ENCODE measurements around the gene SEMA5A.

DNA sequence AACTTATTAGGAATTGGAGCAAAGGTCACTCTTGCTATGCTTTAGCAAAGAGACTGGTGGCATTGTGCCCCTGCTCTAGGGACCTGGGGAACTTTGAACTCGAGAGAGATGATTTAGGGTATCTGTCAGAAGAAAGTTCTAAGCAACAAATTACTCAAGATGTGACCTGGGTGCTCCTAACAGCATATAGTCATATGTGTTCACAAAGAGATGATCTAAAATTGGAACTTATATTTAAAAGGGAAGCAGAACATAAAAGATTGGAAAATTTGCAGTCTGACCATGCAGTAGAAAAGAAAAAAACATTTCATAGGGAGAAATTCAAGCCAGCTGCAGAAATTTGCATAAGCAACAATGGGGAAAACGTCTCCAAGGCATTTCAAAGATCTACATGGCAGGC is 68.3 kb downstream of the SEMA5A start:
- TF ChIP-seq YY1 (IDR thresholded peaks at IDR 0.05; ENCODE audit: insufficient read depth, insufficient read length) (no peak), SUZ12 (IDR thresholded peaks at IDR 0.05; ENCODE audit: extremely low read depth, insufficient read depth, insufficient read length) (no peak)

Data from NT2/D1 (cell line).